ENCODE data around the gene S100A2.
"Not testable (repeated sequence)": the region's sequence is repeated elsewhere in the genome, so short reads cannot be mapped to it uniquely, and the experiment has no call there.

Gene S100A2

DNA sequence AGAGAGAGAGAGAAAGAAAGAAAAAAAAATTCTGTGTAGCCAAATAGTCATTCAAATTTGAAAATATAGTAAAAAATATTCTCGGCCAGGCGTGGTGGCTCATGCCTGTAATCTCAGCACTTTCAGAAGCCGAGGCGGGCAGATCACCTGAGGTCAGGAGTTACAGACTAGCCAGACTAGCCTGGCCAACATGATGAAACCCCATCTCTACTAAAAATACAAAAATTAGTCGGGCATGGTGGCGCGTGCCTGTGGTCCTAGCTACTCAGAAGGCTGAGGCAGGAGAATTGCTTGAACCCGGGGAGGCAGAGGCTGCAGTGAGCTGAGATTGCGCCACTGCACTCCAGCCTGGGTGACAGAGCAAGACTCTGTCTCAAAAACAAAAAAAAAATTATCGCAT, 22.4 kb upstream of the S100A2 start:
- DNase-seq = not testable (repeated sequence)

GRCh38 chr1:153587314-153587713, 21.7 kb upstream of the S100A2 start:
- no peak for DNase-seq

GRCh38 chr1:153586347-153586746, 20.7 kb upstream of the S100A2 start:
- DNase-seq = no peak

- DNase-seq = no peak
Observed at GRCh38 chr1:153585006-153585405, 19.4 kb upstream of the S100A2 start.

- no peak for DNase-seq
Observed at GRCh38 chr1:153583976-153584375, 18.3 kb upstream of the S100A2 start.

- not testable (repeated sequence) for DNase-seq
Observed at GRCh38 chr1:153583514-153583913, 17.9 kb upstream of the S100A2 start.

GRCh38 chr1:153582836-153583235, 17.2 kb upstream of the S100A2 start:
- not testable (repeated sequence) for DNase-seq

GRCh38 chr1:153578936-153579335, 13.3 kb upstream of the S100A2 start:
- DNase-seq = no peak

GRCh38 chr1:153578490-153578889, 12.8 kb upstream of the S100A2 start:
- DNase-seq = no peak

DNA sequence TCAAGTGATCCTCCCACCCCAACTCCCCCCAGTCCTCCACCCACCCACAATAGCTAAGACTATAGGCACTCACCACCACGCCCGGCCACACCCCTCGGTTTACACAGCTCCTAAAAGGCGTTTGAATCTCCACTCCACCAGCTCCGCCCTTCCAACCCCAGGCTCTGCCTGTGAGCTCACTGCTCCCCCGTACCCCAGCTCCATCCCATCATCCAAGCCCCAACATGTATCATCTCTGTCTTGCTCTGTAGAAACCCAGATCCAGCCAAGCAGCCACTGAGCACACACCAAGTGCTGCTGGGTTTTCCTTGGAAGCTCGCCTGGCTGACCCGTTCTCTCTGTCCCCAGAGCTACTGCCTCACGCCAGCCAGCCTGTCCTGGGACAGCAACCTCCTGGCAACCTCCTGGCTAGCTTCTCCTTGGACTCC, 12.0 kb upstream of the S100A2 start:
- no peak for DNase-seq

DNA sequence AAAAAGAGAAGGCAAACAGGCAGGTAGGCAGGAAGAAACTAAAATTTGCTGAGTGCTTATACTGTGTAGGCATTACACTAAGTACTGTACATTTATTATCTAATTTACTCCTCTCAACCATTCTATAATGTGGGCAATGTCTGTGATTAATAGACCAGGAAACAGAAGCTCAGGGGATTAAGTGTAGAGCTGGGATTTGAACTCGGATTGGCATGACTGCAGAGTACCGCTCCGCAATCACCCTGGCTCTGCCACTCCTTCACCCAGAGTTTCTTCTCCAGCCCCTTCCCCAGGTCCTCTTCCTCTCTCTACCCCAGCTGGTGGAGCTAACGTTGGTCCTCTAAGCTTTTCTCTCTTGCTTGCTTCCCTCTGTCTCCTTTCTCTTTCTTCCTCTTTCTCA, 11.5 kb upstream of the S100A2 start:
- DNase-seq = no peak

DNA sequence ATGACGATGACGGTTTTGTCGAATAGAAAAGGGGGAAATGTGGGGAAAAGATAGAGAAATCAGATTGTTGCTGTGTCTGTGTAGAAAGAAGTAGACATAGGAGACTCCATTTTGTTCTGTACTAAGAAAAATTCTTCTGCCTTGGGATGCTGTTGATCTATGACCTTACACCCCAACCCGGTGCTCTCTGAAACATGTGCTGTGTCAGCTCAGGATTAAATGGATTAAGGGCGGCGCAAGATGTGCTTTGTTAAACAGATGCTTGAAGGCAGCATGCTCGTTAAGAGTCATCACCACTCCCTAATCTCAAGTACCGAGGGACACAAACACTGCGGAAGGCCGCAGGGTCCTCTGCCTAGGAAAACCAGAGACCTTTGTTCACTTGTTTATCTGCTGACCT, 9.9 kb upstream of the S100A2 start:
- not testable (repeated sequence) for DNase-seq

DNA sequence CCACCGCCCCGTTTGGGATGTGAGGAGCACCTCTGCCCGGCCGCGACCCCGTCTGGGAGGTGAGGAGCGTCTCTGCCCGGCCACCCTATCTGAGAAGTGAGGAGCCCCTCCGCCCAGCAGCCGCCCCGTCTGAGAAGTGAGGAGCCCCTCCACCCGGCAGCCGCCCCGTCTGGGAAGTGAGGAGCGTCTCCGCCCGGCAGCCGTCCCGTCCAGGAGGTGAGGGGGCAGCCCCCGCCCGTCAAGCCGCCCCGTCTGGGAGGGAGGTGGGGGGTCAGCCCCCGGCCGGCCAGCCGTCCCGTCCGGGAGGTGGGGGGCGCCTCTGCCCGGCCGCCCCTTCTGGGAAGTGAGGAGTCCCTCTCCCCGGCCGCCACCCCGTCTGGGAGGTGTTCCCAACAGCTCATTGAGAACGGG, 9.4 kb upstream of the S100A2 start:
- DNase-seq = not testable (repeated sequence)

GRCh38 chr1:153573351-153573750, 7.7 kb upstream of the S100A2 start:
- DNase-seq = no peak

DNA sequence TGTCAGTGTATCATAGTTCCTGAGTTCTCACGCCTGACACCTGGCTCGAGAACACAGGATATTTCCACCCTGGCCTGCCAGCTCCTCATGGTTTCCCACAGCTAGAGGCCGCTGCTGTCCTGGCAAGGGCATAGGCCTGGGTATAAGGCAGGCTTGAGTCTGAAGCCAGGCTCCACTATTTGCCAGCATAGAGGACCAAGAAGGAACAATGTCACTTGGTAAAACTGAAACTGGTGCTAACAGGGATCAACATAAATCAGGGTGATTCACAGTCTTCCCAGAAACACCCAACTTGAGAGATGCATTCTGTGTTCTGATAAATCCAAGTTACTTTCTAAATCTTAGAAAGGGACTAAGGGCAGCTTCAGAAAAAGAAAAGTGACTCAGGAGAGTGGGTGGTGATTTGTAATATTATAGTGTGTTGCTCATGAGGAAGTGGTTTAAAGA, 6.9 kb upstream of the S100A2 start:
- DNase-seq = peak; percentile 2 to 42 (median 27)

DNA sequence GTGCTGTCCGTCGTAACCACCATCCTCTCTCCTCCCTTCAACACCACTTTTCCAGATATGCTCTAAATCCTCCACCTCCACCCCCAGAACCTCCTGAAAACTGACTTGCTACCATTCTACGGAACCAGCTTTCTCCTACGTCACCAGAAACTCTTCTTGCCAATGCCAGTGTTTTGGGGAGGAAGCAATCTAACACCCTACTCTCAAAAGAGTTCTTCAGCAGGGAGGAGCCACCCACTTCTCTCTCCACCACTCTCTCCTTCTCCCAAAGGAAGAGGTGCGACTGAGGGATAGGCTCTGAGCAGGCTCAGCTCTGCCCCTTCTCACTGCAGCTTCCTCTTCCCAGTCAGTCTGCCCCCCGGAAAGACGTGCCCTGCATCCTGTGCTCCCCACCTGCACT, 6.1 kb upstream of the S100A2 start:
- no peak for DNase-seq

DNA sequence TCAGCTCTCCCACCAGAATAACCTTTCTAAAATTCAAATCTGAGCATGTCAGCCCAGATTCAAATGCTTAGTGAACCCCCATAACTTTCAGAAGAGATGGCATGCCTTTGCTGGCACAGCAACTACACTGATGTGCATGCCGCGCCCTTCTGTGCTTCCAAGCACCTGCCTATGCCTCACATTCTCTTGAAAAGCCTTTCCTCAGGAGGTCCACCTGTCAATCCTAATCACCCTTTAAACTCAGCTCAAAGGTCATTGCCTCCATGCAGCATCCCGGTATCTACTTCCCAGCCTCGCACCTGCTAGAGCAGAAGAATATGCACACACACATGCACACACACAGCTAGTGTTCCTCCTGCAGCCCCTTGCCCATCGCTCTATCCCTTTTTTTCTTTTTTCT, 5.2 kb upstream of the S100A2 start:
- no peak for DNase-seq

GRCh38 chr1:153569465-153569864, 3.8 kb upstream of the S100A2 start:
- DNase-seq = no peak

GRCh38 chr1:153568367-153569099, 2.9 kb upstream of the S100A2 start:
- peak; percentile 42 to 85 (median 70) for DNase-seq

GRCh38 chr1:153567621-153568366, 2.1 kb upstream of the S100A2 start:
- DNase-seq = no peak

DNA sequence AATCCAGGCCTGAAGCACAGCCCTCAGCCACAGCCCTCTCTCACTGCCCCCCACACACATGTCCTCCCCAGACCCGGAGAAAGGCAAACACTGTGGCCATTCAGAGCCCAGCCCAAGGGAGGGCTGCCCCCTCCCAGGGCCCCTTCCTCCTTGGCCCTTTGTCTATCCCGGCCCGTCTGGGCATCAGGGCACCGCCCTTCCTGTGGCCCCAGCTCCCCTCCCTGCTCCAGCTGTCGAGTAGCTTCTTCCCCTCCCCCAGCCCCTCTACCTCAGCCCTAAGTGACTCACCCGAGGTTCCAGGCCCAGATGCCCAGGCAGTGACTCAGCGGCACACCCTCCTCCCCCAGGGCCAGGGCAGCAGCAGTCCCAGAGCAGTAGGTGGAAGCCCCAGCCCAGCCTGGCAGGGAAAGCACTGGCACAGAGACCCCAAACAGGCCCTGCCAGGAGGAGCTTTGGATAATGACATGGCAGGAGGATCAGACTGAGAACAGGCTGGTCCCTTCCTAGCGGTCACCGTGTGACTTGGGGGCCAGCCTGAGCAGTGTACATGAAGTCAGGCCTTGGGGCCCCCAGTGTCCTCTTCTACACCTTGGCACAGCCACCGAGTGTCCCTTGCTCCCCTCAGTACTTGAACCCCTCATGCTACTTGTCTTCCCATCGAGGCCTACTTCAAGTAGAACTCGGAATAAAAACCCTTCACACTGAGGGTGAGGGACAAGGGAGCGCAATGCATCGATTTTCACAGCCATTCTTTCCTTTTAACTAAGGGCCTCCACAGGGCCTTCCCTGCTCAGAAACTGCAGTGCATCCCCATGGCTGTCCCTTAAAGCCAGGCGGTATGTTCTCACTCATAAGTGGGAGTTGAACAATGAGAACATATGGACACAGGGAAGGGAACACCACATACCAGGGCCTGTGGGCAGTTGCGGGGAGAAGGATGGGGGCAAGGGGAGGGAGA, 1.0 kb upstream of the S100A2 start:
- DNase-seq = peak in 1 of 6 experiments; percentile 7

GRCh38 chr1:153563991-153564390, 1.7 kb downstream of the S100A2 start:
- no peak for DNase-seq

DNA sequence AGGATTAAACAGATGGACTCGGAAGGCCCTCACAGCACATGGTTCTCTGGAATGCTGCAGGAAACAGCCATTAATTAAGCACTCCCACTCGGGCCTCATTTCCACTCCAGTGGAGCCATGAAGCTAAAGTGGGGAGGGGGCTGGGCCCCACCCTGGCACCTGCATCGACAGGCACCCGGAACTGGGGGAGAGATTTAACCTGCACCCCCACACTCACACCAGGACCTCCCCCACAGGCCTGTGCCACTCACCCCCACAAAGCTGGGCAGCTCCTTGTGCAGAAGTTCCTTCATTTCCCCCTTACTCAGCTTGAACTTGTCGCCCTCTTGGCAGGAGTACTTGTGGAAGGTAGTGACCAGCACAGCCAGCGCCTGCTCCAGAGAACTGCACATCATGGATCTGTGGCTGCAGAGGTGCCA, 2.2 kb downstream of the S100A2 start:
- DNase-seq = no peak

All from stimulated activated naive CD4-positive, alpha-beta T cell (primary cell).